ACC112 (cell line): ENCODE data around the gene CEACAM1.
"Not testable (repeated sequence)": the region's sequence is repeated elsewhere in the genome, so short reads cannot be mapped to it uniquely, and the experiment has no call there.

Source experiments
- H2AFZ ChIP-seq: fragments of 200-600 bp; sonication (generic); one replicate; pipeline ENCODE4 v1.6.0; 2017; ENCODE audit warnings: antibody characterized with exemption, low read length; ENCODE audit not compliant: unreplicated experiment
- H3K27ac ChIP-seq: fragments of 200-600 bp; sonication (generic); 2 replicates; pipeline ENCODE4 v1.5.1; 2014; ENCODE audit warnings: low read depth, mild to moderate bottlenecking, antibody characterized with exemption, low read length, moderate library complexity
- H3K27me3 ChIP-seq: fragments of 200-600 bp; sonication (generic); 2 replicates; pipeline ENCODE4 v1.6.1; 2014; ENCODE audit warnings: mild to moderate bottlenecking, antibody characterized with exemption, low read length, moderate library complexity, mixed read lengths; ENCODE audit not compliant: insufficient read depth
- H3K36me3 ChIP-seq: fragments of 200-600 bp; sonication (generic); 2 replicates; pipeline ENCODE4 v1.6.1; 2016; ENCODE audit warnings: mild to moderate bottlenecking, antibody characterized with exemption, low read length, moderate library complexity, mixed read lengths; ENCODE audit not compliant: insufficient read depth
- H3K4me1 ChIP-seq: fragments of 200-600 bp; sonication (generic); one replicate; pipeline ENCODE4 v1.6.1; 2016; ENCODE audit warnings: low read length, mixed read lengths; ENCODE audit not compliant: insufficient read depth, unreplicated experiment, control insufficient read depth
- H3K4me3 ChIP-seq: fragments of 200-600 bp; sonication (generic); 2 replicates; pipeline ENCODE4 v1.5.1; 2014; ENCODE audit warnings: mild to moderate bottlenecking, low read depth, low read length
- H3K79me2 ChIP-seq: fragments of 200-600 bp; sonication (generic); one replicate; pipeline ENCODE4 v1.6.0; 2016; ENCODE audit warnings: low read length; ENCODE audit not compliant: control insufficient read depth, unreplicated experiment, insufficient read depth

The CEACAM1 gene

GRCh38 chr19:42548552-42548951, 20.3 kb upstream of the CEACAM1 start:
- peaks cover 5% of the 10 kb centered on the region for H3K4me1 ChIP-seq
- no peaks in the 10 kb centered on the region for H3K79me2 ChIP-seq
- H3K27me3 ChIP-seq: peaks cover 11% of the 10 kb centered on the region; the same call in 1 of the 2 replicates
- no peak overlapping the region for H3K4me3 ChIP-seq
- no peak overlapping the region for H2AFZ ChIP-seq
- H3K36me3 ChIP-seq: no peaks in the 10 kb centered on the region
- no peak overlapping the region for H3K27ac ChIP-seq

GRCh38 chr19:42547929-42548328, 19.6 kb upstream of the CEACAM1 start:
- Histone ChIP-seq H3K27ac (no peak overlapping the region), H3K4me1 (peaks cover 2% of the 10 kb centered on the region), H3K79me2 (no peaks in the 10 kb centered on the region), H3K27me3 (peaks cover 11% of the 10 kb centered on the region; the same call in 1 of the 2 replicates), H2AFZ (no peak overlapping the region), H3K4me3 (no peak overlapping the region), H3K36me3 (no peaks in the 10 kb centered on the region)

- H3K4me1 ChIP-seq: no peaks in the 10 kb centered on the region
- peaks cover 6% of the 10 kb centered on the region; the same call in 1 of the 2 replicates for H3K27me3 ChIP-seq
These were observed 18.7 kb upstream of the CEACAM1 start for GRCh38 chr19:42546831-42547500.

GRCh38 chr19:42544146-42544545, 15.9 kb upstream of the CEACAM1 start:
- Histone ChIP-seq H3K36me3 (no peaks in the 10 kb centered on the region), H3K4me3 (no peak overlapping the region), H3K27me3 (no peaks in the 10 kb centered on the region), H3K4me1 (no peaks in the 10 kb centered on the region), H3K79me2 (no peaks in the 10 kb centered on the region), H3K27ac (no peak overlapping the region), H2AFZ (no peak overlapping the region)

More at GRCh38 chr19:42546831-42547500, 18.7 kb upstream of the CEACAM1 start:
- H3K4me3 ChIP-seq: no peak overlapping the region
- no peak overlapping the region for H2AFZ ChIP-seq
- no peaks in the 10 kb centered on the region for H3K36me3 ChIP-seq
- no peaks in the 10 kb centered on the region for H3K79me2 ChIP-seq
- H3K27ac ChIP-seq: no peak overlapping the region

GRCh38 chr19:42542791-42543190, 14.5 kb upstream of the CEACAM1 start:
- H3K4me3 ChIP-seq: no peak overlapping the region
- H3K36me3 ChIP-seq: no peaks in the 10 kb centered on the region
- H3K79me2 ChIP-seq: no peaks in the 10 kb centered on the region
- no peaks in the 10 kb centered on the region for H3K27me3 ChIP-seq
- no peaks in the 10 kb centered on the region for H3K4me1 ChIP-seq
- H2AFZ ChIP-seq: no peak overlapping the region
- no peak overlapping the region for H3K27ac ChIP-seq

- H3K27ac ChIP-seq: no peak overlapping the region
- H3K4me3 ChIP-seq: no peak overlapping the region
- H2AFZ ChIP-seq: no peak overlapping the region
- H3K4me1 ChIP-seq: no peaks in the 10 kb centered on the region
- no peaks in the 10 kb centered on the region for H3K79me2 ChIP-seq
- H3K27me3 ChIP-seq: peaks cover 4% of the 10 kb centered on the region; the same call in 1 of the 2 replicates
- H3K36me3 ChIP-seq: no peaks in the 10 kb centered on the region
These were observed 11.8 kb upstream of the CEACAM1 start for GRCh38 chr19:42540071-42540553.

GRCh38 chr19:42538841-42539709, 10.8 kb upstream of the CEACAM1 start:
- no peaks in the 10 kb centered on the region for H3K4me1 ChIP-seq
- no peak overlapping the region for H3K27ac ChIP-seq
- no peak overlapping the region for H3K4me3 ChIP-seq
- peaks cover 4% of the 10 kb centered on the region; the same call in 1 of the 2 replicates for H3K27me3 ChIP-seq
- H3K36me3 ChIP-seq: no peaks in the 10 kb centered on the region
- H2AFZ ChIP-seq: no peak overlapping the region
- H3K79me2 ChIP-seq: no peaks in the 10 kb centered on the region

- not testable (repeated sequence) for H3K36me3 ChIP-seq, H3K4me1 ChIP-seq, H3K4me3 ChIP-seq, H3K27me3 ChIP-seq, H3K27ac ChIP-seq, H2AFZ ChIP-seq, H3K79me2 ChIP-seq
These were observed 7.0 kb upstream of the CEACAM1 start for GRCh38 chr19:42535276-42535675.

- H3K27ac ChIP-seq: no peak overlapping the region
- H3K4me3 ChIP-seq: no peak overlapping the region
- no peaks in the 10 kb centered on the region for H3K36me3 ChIP-seq
- H3K79me2 ChIP-seq: no peaks in the 10 kb centered on the region
- H3K4me1 ChIP-seq: no peaks in the 10 kb centered on the region
- no peak overlapping the region for H2AFZ ChIP-seq
- H3K27me3 ChIP-seq: peaks cover 4% of the 10 kb centered on the region; the same call in 1 of the 2 replicates
These were observed 6.1 kb upstream of the CEACAM1 start for GRCh38 chr19:42534391-42534790.

GRCh38 chr19:42532891-42533290, 4.6 kb upstream of the CEACAM1 start:
- Histone ChIP-seq H3K36me3 (no peaks in the 10 kb centered on the region), H3K4me3 (no peak overlapping the region), H2AFZ (no peak overlapping the region), H3K27me3 (peaks cover 4% of the 10 kb centered on the region; the same call in 1 of the 2 replicates), H3K4me1 (peaks cover 13% of the 10 kb centered on the region), H3K79me2 (no peaks in the 10 kb centered on the region), H3K27ac (no peak overlapping the region)
